GM18873 (cell line): ENCODE data around the gene EIF1B.
"Not testable (repeated sequence)": the region's sequence is repeated elsewhere in the genome, so short reads cannot be mapped to it uniquely, and the experiment has no call there.

Experiments used
- ATAC-seq: cut with Tn5 transposase; IDR thresholded peaks from one replicate; pipeline ENCODE4 v1.9.1; 2021; ENCODE audit warnings: mild to moderate bottlenecking, moderate library complexity, moderate number of reproducible peaks; ENCODE audit not compliant: unreplicated experiment, low FRiP score

The EIF1B gene

GRCh38 chr3:40309418-40309924 is at the start of gene EIF1B:
TSS of gene EIF1B (plus strand) at chr3:40309707. CDS start at chr3:40309942, 235 bp downstream.
- ATAC-seq = peak; percentile 95

- ATAC-seq = no peak
These were observed 47.2 kb upstream of the EIF1B start for GRCh38 chr3:40262331-40262730.

- ATAC-seq = no peak
These were observed 45.1 kb upstream of the EIF1B start for GRCh38 chr3:40264451-40264850.

GRCh38 chr3:40265181-40265580 is 44.3 kb upstream of the EIF1B start:
- no peak for ATAC-seq

- no peak for ATAC-seq
These were observed 41.4 kb upstream of the EIF1B start for GRCh38 chr3:40267937-40268724.

GRCh38 chr3:40268802-40269524 is 40.5 kb upstream of the EIF1B start:
- ATAC-seq = no peak

- no peak for ATAC-seq
These were observed 30.7 kb upstream of the EIF1B start for GRCh38 chr3:40278791-40279190.

GRCh38 chr3:40281995-40282394 is 27.5 kb upstream of the EIF1B start:
- no peak for ATAC-seq

GRCh38 chr3:40283057-40283456 is 26.4 kb upstream of the EIF1B start:
- not testable (repeated sequence) for ATAC-seq

- no peak for ATAC-seq
These were observed 22.3 kb upstream of the EIF1B start for GRCh38 chr3:40287248-40287647.

- ATAC-seq = no peak
These were observed 19.1 kb upstream of the EIF1B start for GRCh38 chr3:40290396-40290795.

GRCh38 chr3:40291471-40291870 is 18.0 kb upstream of the EIF1B start:
- no peak for ATAC-seq

GRCh38 chr3:40292637-40293349 is 16.7 kb upstream of the EIF1B start:
- ATAC-seq = no peak

- no peak for ATAC-seq
These were observed 15.1 kb upstream of the EIF1B start for GRCh38 chr3:40294434-40294833.

- ATAC-seq = no peak
These were observed 11.4 kb upstream of the EIF1B start for GRCh38 chr3:40298075-40298474.

- no peak for ATAC-seq
These were observed 10.3 kb upstream of the EIF1B start for GRCh38 chr3:40299130-40299720.

- no peak for ATAC-seq
These were observed 9.7 kb upstream of the EIF1B start for GRCh38 chr3:40299721-40300335.

- no peak for ATAC-seq
These were observed 6.7 kb upstream of the EIF1B start for GRCh38 chr3:40302784-40303183.

- ATAC-seq = no peak
These were observed 5.2 kb upstream of the EIF1B start for GRCh38 chr3:40304352-40304751.

- no peak for ATAC-seq
These were observed 3.2 kb upstream of the EIF1B start for GRCh38 chr3:40306336-40306735.
